Liver (tissue), 9 donors: ENCODE measurements around the gene HOMEZ. TPM values are rescaled to one million over a fixed set of nuclear protein-coding genes. Genes with fewer than 3 reads are reported as not detected.

Source experiments
- DNase-seq: peaks from one replicate; pipeline ENCODE4 v3.0.0-alpha.2; 2017; ENCODE audit warnings: low spot score
- H3K27ac ChIP-seq, 2 donors: one replicate each; pipeline ENCODE4 v1.7.0; 2013; ENCODE audit warnings: inconsistent platforms in 2 of 2, low read length in 2 of 2, control low read depth in 1 of 2, low read depth in 1 of 2, mild to moderate bottlenecking in 1 of 2
- H3K27me3 ChIP-seq, 4 donors: one replicate each; pipeline versions ENCODE4 v1.6.1 to v1.7.0; 2013; ENCODE audit warnings: low read length in 3 of 4, inconsistent platforms in 1 of 4, mild to moderate bottlenecking in 1 of 4, moderate library complexity in 1 of 4; ENCODE audit not compliant: control insufficient read depth in 4 of 4, insufficient read depth in 4 of 4
- H3K36me3 ChIP-seq, 4 donors: one replicate each; pipeline versions ENCODE4 v1.6.1 to v1.7.0; 2013; ENCODE audit warnings: low read length in 3 of 4, mild to moderate bottlenecking in 3 of 4, low read depth in 1 of 4, moderate library complexity in 1 of 4; ENCODE audit not compliant: control insufficient read depth in 4 of 4, insufficient read depth in 3 of 4
- H3K4me1 ChIP-seq, 4 donors: one replicate each; pipeline versions ENCODE4 v1.6.1 to v1.7.0; 2013; ENCODE audit warnings: low read length in 3 of 4, mild to moderate bottlenecking in 3 of 4, moderate library complexity in 1 of 4; ENCODE audit not compliant: control insufficient read depth in 4 of 4, insufficient read depth in 4 of 4
- H3K4me3 ChIP-seq, 3 donors: one replicate each; pipeline versions ENCODE4 v1.6.1 to v1.7.0; 2013; ENCODE audit warnings: low read length in 3 of 3, control low read depth in 1 of 3, low read depth in 1 of 3, mild to moderate bottlenecking in 1 of 3
- H3K9ac ChIP-seq, 2 donors: one replicate each; pipeline ENCODE4 v1.7.0; 2013; ENCODE audit warnings: low read length in 2 of 2, mild to moderate bottlenecking in 2 of 2, moderate library complexity in 2 of 2, control low read depth in 1 of 2, low read depth in 1 of 2
- H3K9me3 ChIP-seq, 4 donors: one replicate each; pipeline versions ENCODE4 v1.6.1 to v1.7.0; 2013; ENCODE audit warnings: low read length in 3 of 4; ENCODE audit not compliant: control insufficient read depth in 4 of 4
- CTCF ChIP-seq: fragments of 150-350 bp; IDR thresholded peaks from 2 replicates; pipeline ENCODE4 v1.5.1; 2017; ENCODE audit warnings: improper control_type of control experiment, low read depth, low read length; ENCODE audit not compliant: missing input control
- EGR1 ChIP-seq, 2 donors: IDR thresholded peaks; 2 replicates each; pipeline ENCODE4 v1.6.1; 2016 to 2018; ENCODE audit warnings: antibody characterized with exemption in 2 of 2, low read depth in 2 of 2
- FOXA2 ChIP-seq: IDR thresholded peaks from 2 replicates; pipeline ENCODE4 v1.6.1; 2016; ENCODE audit warnings: antibody characterized with exemption
- GABPA ChIP-seq, 2 donors: IDR thresholded peaks in 1 of 2; conservative IDR thresholded peaks in 1 of 2; 2 replicates each; pipeline ENCODE4 v1.6.1; 2016; ENCODE audit warnings: antibody characterized with exemption in 2 of 2, mild to moderate bottlenecking in 1 of 2, moderate library complexity in 1 of 2
- HNF4A ChIP-seq, 2 donors: conservative IDR thresholded peaks; 2 replicates each; pipeline ENCODE4 v1.6.1; 2016; ENCODE audit warnings: antibody characterized with exemption in 2 of 2, mild to moderate bottlenecking in 2 of 2
- JUND ChIP-seq, 2 donors: IDR thresholded peaks; 2 replicates each; pipeline ENCODE4 v1.6.1; 2016; ENCODE audit warnings: antibody characterized with exemption in 2 of 2
- NR2F2 ChIP-seq: IDR thresholded peaks from 2 replicates; pipeline ENCODE4 v1.6.1; 2016; ENCODE audit warnings: antibody characterized with exemption
- RAD21 ChIP-seq, 2 donors: IDR thresholded peaks; 2 replicates each; pipeline ENCODE4 v1.6.1; 2016; ENCODE audit warnings: antibody characterized with exemption in 2 of 2, mild to moderate bottlenecking in 2 of 2
- REST ChIP-seq: IDR thresholded peaks from 2 replicates; pipeline ENCODE4 v1.6.1; 2016; ENCODE audit warnings: antibody characterized with exemption, mild to moderate bottlenecking
- RXRA ChIP-seq, 2 donors: IDR thresholded peaks; 2 replicates each; pipeline ENCODE4 v1.6.1; 2017 to 2018; ENCODE audit warnings: antibody characterized with exemption in 2 of 2, mild to moderate bottlenecking in 1 of 2
- SP1 ChIP-seq: IDR thresholded peaks from 2 replicates; pipeline ENCODE4 v1.6.1; 2018; ENCODE audit warnings: antibody characterized with exemption, mild to moderate bottlenecking
- TAF1 ChIP-seq: conservative IDR thresholded peaks from 2 replicates; pipeline ENCODE4 v1.6.1; 2016; ENCODE audit warnings: antibody characterized with exemption, mild to moderate bottlenecking
- YY1 ChIP-seq: IDR thresholded peaks from 2 replicates; pipeline ENCODE4 v1.6.1; 2016; ENCODE audit warnings: antibody characterized with exemption, mild to moderate bottlenecking
- WGBS: extraction: QIAGEN DNeasy Blood & Tissue Kit; methylation state at CpG from one replicate; pipeline ENCODE4 v1.1.7; 2013; 5-methylcytosine and 5-hydroxymethylcytosine counted together
- polyA plus RNA-seq, 2 donors: library from polyadenylated mRNA; stranded (reverse) in 1 of 2; unstranded in 1 of 2; fragments of 200-250 nt in 1 of 2; fragments of >200 nt in 1 of 2; fragmentation: Nextera tagmentation in 1 of 2; extraction: Ambion mirVana in 1 of 2; gene quantifications; one replicate each; pipeline versions ENCODE4 v1.2.1 to v1.2.3, GENCODE V29; 2013 to 2015
- total RNA-seq, 2 donors: library from RNA; depleted of rRNA; stranded (reverse); fragments of >200 nt; gene quantifications; one replicate each; pipeline ENCODE4 v1.2.3, GENCODE V29; 2014
- donor health status: healthy.
- donor health status: healthy.
- donor health status: healthy.
- donor health status: healthy.
- donor health status: healthy.

HOMEZ gene
- total and polyA plus RNA-seq, 4 donors: 2.8 to 3.5 (median 3.3) TPM

GRCh38 chr14:23319746-23320583 is 34.0 kb upstream of the HOMEZ start:
- H3K36me3 ChIP-seq: peaks cover 7 to 20% (median 19%) of the 10 kb centered on the region in 4 donors
- whole genome bisulfite sequencing: 93% methylated on average over 17 of the region's 17 CpGs
- no peaks in the 10 kb centered on the region for H3K9me3 ChIP-seq
- no peaks in the 10 kb centered on the region for H3K27me3 ChIP-seq
- peak overlapping the region; percentile 53 to 79 for H3K9ac ChIP-seq
- TF ChIP-seq CTCF: no peak
- TF ChIP-seq GABPA (IDR thresholded peaks at IDR 0.05 in 1 of 2, conservative IDR thresholded peaks at IDR 0.05 in 1 of 2): no peak
- peaks cover 6 to 22% (median 12%) of the 10 kb centered on the region in 4 donors for H3K4me1 ChIP-seq
- peak overlapping the region; percentile 95 to 97 for H3K27ac ChIP-seq
- peak overlapping the region; percentile 40 to 86 (median 66) for H3K4me3 ChIP-seq
- no peak for DNase-seq

- WGBS: 91% methylated on average over 5 of the region's 5 CpGs
- TF ChIP-seq NR2F2 (no peak), FOXA2 (no peak), CTCF (no peak), GABPA (IDR thresholded peaks at IDR 0.05 in 1 of 2, conservative IDR thresholded peaks at IDR 0.05 in 1 of 2) (no peak), YY1 (no peak), TAF1 (no peak), JUND (IDR thresholded peaks at IDR 0.05) (no peak), RXRA (IDR thresholded peaks at IDR 0.05) (no peak), RAD21 (IDR thresholded peaks at IDR 0.05) (no peak), REST (no peak), EGR1 (IDR thresholded peaks at IDR 0.05; ENCODE audit: low read depth in 2 of 2) (no peak), SP1 (no peak), HNF4A (conservative IDR thresholded peaks at IDR 0.05) (no peak)
- Histone ChIP-seq H3K36me3 (no peaks in the 10 kb centered on the region), H3K9me3 (no peaks in the 10 kb centered on the region), H3K27me3 (no peaks in the 10 kb centered on the region), H3K27ac (no peak overlapping the region), H3K4me3 (no peak overlapping the region), H3K9ac (no peak overlapping the region), H3K4me1 (peaks cover 0 to 9% (median 6%) of the 10 kb centered on the region in 4 donors)
- DNase-seq: no peak
Measured at GRCh38 chr14:23316300-23316699, 30.4 kb upstream of the HOMEZ start.
